HL-60 (cell line): ENCODE results near the gene KRTAP10-2.

Experiments used
- GABPA ChIP-seq: IDR thresholded peaks from 2 replicates; pipeline ENCODE4 v1.6.1; 2012; ENCODE audit warnings: low read depth
- POLR2AphosphoS5 ChIP-seq: IDR thresholded peaks from 2 replicates; pipeline ENCODE4 v1.6.1; 2012; ENCODE audit warnings: low read depth
- TF ChIP-seq, protein P1 (sequence below): IDR thresholded peaks from one replicate; pipeline ENCODE4 v1.5.1; 2011; ENCODE audit warnings: low read length, control low read depth, inconsistent platforms; ENCODE audit not compliant: insufficient read depth
- TF ChIP-seq, protein P2 (sequence below): IDR thresholded peaks from 2 replicates; pipeline ENCODE4 v1.6.1; 2012; ENCODE audit warnings: low read depth; ENCODE audit not compliant: insufficient replicate concordance

DNA sequence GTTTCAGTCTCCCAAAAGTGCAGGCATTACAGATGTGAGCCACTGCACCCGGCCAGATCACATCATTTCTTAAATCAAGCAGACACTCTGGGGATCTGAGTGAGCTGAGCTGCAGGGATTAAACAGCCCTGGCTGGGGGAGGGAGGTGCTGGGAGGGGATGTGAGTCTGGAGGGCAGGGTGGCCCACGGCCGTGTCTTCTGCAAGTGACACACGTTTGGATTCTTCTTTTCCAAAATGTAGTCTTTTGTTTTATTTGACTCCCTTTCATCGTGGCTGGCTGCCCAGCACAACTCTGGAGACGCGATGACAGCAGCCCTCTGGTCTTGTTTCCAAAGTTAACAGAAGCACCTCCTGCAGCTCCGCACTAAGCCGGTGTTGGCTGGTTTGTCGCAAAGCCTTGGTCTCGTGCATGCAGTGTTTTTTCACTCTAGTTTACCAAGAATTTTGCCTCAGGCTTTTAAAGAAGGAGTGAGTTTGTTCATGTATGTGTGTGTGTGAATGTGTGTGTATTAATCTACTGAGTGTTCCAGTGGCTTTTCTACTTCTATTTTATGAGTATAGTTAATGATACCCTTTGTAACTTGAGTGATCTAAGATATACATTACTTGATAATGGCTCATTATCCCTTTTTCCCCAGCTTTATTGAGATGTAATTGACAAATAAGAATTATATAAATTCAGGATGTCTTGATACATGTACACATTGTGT lies 31.9 kb upstream of the KRTAP10-2 start:
- TF ChIP-seq, protein P1, sequence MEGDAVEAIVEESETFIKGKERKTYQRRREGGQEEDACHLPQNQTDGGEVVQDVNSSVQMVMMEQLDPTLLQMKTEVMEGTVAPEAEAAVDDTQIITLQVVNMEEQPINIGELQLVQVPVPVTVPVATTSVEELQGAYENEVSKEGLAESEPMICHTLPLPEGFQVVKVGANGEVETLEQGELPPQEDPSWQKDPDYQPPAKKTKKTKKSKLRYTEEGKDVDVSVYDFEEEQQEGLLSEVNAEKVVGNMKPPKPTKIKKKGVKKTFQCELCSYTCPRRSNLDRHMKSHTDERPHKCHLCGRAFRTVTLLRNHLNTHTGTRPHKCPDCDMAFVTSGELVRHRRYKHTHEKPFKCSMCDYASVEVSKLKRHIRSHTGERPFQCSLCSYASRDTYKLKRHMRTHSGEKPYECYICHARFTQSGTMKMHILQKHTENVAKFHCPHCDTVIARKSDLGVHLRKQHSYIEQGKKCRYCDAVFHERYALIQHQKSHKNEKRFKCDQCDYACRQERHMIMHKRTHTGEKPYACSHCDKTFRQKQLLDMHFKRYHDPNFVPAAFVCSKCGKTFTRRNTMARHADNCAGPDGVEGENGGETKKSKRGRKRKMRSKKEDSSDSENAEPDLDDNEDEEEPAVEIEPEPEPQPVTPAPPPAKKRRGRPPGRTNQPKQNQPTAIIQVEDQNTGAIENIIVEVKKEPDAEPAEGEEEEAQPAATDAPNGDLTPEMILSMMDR = no peak
- TF ChIP-seq, protein P2, sequence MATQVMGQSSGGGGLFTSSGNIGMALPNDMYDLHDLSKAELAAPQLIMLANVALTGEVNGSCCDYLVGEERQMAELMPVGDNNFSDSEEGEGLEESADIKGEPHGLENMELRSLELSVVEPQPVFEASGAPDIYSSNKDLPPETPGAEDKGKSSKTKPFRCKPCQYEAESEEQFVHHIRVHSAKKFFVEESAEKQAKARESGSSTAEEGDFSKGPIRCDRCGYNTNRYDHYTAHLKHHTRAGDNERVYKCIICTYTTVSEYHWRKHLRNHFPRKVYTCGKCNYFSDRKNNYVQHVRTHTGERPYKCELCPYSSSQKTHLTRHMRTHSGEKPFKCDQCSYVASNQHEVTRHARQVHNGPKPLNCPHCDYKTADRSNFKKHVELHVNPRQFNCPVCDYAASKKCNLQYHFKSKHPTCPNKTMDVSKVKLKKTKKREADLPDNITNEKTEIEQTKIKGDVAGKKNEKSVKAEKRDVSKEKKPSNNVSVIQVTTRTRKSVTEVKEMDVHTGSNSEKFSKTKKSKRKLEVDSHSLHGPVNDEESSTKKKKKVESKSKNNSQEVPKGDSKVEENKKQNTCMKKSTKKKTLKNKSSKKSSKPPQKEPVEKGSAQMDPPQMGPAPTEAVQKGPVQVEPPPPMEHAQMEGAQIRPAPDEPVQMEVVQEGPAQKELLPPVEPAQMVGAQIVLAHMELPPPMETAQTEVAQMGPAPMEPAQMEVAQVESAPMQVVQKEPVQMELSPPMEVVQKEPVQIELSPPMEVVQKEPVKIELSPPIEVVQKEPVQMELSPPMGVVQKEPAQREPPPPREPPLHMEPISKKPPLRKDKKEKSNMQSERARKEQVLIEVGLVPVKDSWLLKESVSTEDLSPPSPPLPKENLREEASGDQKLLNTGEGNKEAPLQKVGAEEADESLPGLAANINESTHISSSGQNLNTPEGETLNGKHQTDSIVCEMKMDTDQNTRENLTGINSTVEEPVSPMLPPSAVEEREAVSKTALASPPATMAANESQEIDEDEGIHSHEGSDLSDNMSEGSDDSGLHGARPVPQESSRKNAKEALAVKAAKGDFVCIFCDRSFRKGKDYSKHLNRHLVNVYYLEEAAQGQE = no peak
- no peak for TF ChIP-seq POLR2AphosphoS5
- no peak for TF ChIP-seq GABPA
